HL-60 (cell line): ENCODE measurements around the gene ADM2.

Source experiments
- POLR2AphosphoS5 ChIP-seq: IDR thresholded peaks from 2 replicates; pipeline ENCODE4 v1.6.1; 2012; ENCODE audit warnings: low read depth
- TF ChIP-seq, protein P1 (sequence below): IDR thresholded peaks from one replicate; pipeline ENCODE4 v1.5.1; 2011; ENCODE audit warnings: low read length, control low read depth, inconsistent platforms; ENCODE audit not compliant: insufficient read depth

DNA sequence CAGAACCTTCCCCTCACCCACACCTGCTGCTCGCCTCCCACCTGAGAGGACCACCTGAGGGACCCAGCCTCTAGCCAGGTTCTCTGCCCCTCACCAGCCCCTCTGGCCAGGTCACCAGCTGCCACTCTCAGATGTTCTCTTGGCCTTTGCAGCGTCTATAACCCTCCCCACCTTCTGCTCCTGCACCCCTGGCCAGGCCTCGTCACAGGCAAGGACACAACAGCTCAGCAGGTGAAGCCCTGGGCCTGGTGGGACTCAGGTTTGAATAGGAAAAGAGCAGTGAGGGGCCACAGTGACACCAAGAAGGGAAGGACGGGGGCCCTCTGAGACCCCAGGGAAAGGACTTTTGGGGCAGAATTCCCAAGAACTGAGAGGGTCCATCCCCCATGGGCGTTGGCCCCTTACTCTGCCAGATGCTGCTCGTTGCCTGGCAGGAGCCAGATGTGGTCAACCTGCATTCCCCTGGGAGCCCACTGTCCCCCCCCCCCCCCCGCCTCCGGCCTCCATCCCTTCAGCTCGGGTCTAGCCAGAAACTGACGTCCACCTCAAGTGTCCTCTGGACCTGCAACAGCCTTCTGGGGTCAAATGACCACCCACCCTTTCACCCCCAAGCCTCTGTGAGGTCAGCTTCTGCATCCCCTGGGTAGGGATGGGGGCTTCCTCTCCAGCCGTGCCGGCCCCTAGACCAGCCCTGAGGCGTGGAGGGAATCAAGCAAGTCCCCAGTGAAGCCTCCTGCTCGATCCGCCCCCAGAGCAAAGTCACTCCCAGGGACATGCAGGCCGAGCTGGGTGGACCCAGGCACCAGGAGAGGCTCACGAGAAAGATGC, 35.2 kb upstream of the ADM2 start:
- TF ChIP-seq, protein P1, sequence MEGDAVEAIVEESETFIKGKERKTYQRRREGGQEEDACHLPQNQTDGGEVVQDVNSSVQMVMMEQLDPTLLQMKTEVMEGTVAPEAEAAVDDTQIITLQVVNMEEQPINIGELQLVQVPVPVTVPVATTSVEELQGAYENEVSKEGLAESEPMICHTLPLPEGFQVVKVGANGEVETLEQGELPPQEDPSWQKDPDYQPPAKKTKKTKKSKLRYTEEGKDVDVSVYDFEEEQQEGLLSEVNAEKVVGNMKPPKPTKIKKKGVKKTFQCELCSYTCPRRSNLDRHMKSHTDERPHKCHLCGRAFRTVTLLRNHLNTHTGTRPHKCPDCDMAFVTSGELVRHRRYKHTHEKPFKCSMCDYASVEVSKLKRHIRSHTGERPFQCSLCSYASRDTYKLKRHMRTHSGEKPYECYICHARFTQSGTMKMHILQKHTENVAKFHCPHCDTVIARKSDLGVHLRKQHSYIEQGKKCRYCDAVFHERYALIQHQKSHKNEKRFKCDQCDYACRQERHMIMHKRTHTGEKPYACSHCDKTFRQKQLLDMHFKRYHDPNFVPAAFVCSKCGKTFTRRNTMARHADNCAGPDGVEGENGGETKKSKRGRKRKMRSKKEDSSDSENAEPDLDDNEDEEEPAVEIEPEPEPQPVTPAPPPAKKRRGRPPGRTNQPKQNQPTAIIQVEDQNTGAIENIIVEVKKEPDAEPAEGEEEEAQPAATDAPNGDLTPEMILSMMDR, result no peak
- TF ChIP-seq POLR2AphosphoS5, result no peak
